ENCODE data around the gene LATS2.

DNA sequence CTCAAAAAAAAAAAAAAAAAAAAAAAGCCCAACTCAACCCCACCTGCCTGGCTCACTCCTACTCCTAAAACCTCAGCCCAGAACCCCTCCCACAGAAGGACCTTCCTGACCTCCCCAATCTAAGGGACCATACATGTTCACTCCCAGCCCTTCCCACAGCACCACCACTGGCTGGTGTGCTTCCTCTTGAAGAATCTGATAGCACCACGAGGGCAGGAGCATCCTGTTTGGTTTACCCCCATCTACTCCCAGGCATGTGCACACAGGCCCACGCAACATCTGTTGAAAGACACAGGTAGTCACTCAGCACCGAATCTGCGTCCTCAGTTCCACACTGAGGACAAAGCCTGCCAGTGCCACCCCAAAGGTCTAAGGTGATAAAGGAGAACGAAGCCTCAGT is 8.2 kb downstream of the LATS2 start:
- TF ChIP-seq POLR2AphosphoS5 (IDR thresholded peaks at IDR 0.05; ENCODE audit: low read depth, low read length) (no peak), SIN3A (IDR thresholded peaks at IDR 0.05; ENCODE audit: borderline replicate concordance, insufficient read depth, low read length) (no peak), TAF1 (IDR thresholded peaks at IDR 0.05; ENCODE audit: borderline replicate concordance, insufficient read depth, low read length) (no peak), FOXP2 (optimal IDR thresholded peaks at IDR 0.05; ENCODE audit: borderline replicate concordance, extremely low read depth, extremely low read length, insufficient read depth) (no peak), REST (IDR thresholded peaks at IDR 0.05; ENCODE audit: insufficient read depth in 1 of 2, low read depth in 2 of 2, low read length in 2 of 2) (no peak)
